Neutrophil (primary cell): ENCODE data around the gene KAT6B.

ENCODE experiments used
- H3K27ac ChIP-seq: fragments of 200-600 bp; sonication (generic); 2 replicates; pipeline ENCODE4 v1.5.1; 2016; ENCODE audit warnings: mild to moderate bottlenecking, moderate library complexity
- H3K27me3 ChIP-seq: fragments of 200-600 bp; sonication (generic); 2 replicates; pipeline ENCODE4 v1.6.0; 2016; ENCODE audit warnings: mild to moderate bottlenecking
- H3K36me3 ChIP-seq: fragments of 200-600 bp; sonication (generic); 2 replicates; pipeline ENCODE4 v1.5.1; 2017
- H3K4me1 ChIP-seq, 2 experiments: fragments of 200-600 bp in 1 of 2; sonication (generic) in 1 of 2; 1 replicate in 1 of 2; 2 replicates in 1 of 2; pipeline versions ENCODE4 v1.5.1 to v1.6.1; 2013 to 2016; ENCODE audit warnings: low read depth in 1 of 2, low read length in 1 of 2, mild to moderate bottlenecking in 1 of 2, moderate library complexity in 1 of 2; ENCODE audit not compliant: control insufficient read depth in 1 of 2, insufficient read depth in 1 of 2
- H3K4me3 ChIP-seq, 2 experiments: fragments of 200-600 bp in 1 of 2; sonication (generic) in 1 of 2; 1 replicate in 1 of 2; 2 replicates in 1 of 2; pipeline ENCODE4 v1.5.1; 2013 to 2016; ENCODE audit warnings: low read depth in 1 of 2, low read length in 1 of 2, mild to moderate bottlenecking in 1 of 2, moderate library complexity in 1 of 2
- H3K9me3 ChIP-seq: fragments of 200-600 bp; sonication (generic); 2 replicates; pipeline ENCODE4 v1.5.1; 2016
- CTCF ChIP-seq: fragments of 200-600 bp; sonication (generic); IDR thresholded peaks from 2 replicates; pipeline ENCODE4 v1.5.1; 2016; ENCODE audit warnings: antibody characterized with exemption

KAT6B gene

GRCh38 chr10:74947781-74948401 lies 121.5 kb downstream of the KAT6B start:
- H3K9me3 ChIP-seq = no peaks in the 10 kb centered on the region
- H3K27me3 ChIP-seq = no peaks in the 10 kb centered on the region
- no peak for TF ChIP-seq CTCF
- no peaks in the 10 kb centered on the region for H3K4me1 ChIP-seq
- H3K36me3 ChIP-seq = no peaks in the 10 kb centered on the region
- H3K27ac ChIP-seq = no peak overlapping the region
- no peak overlapping the region for H3K4me3 ChIP-seq

- Histone ChIP-seq H3K36me3 (no peaks in the 10 kb centered on the region), H3K4me3 (no peak overlapping the region), H3K9me3 (no peaks in the 10 kb centered on the region), H3K27ac (no peak overlapping the region), H3K4me1 (no peaks in the 10 kb centered on the region), H3K27me3 (no peaks in the 10 kb centered on the region)
- no peak for TF ChIP-seq CTCF
These were observed 122.8 kb downstream of the KAT6B start for GRCh38 chr10:74949034-74949832.

DNA sequence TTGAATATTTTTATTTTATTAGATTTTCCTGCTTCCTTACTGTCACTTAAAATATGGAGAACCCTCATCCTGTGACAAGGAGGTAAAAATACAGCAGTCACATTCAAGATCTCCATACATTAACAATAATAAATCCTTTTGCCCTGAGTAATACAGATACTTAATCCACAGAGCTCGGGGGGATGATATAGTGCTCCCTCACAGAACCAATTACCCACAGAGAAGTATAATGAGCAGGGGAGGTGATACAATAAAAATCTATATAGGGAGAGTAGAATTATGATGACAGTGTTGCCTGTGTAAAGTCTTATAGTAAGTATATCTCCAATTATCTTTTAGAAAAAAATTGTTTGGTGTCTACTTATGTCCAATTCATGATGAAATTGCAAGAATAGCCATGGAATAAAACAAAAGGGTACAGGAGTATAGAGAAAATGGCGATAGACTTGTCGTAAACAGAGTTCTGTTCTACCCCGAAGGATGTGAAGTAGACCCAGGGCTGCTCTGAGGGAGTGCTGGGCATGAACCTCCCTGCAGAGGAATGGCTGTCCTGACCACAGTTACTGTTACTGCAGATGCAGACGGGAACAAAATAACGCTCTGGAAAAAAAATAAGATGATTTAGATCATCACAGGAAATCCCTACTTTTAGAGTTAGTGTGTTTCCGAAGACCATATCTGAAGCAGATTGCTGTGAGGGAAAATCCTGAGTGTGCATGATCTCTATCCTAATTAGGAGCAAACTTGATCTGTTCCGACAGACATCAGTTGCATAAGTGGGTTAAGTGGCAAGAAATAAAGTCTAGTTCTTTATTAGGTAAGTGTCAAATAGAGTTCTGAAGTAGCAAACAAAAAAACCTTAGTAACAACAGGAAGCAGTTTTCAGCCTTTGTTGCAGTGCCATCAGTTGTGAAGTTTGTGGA lies 123.7 kb downstream of the KAT6B start:
- Histone ChIP-seq H3K4me1 (no peaks in the 10 kb centered on the region), H3K27me3 (no peaks in the 10 kb centered on the region), H3K27ac (no peak overlapping the region), H3K4me3 (no peak overlapping the region), H3K9me3 (no peaks in the 10 kb centered on the region), H3K36me3 (no peaks in the 10 kb centered on the region)
- no peak for TF ChIP-seq CTCF

GRCh38 chr10:74953214-74953613 lies 126.8 kb downstream of the KAT6B start:
- Histone ChIP-seq H3K27me3 (no peaks in the 10 kb centered on the region), H3K9me3 (no peaks in the 10 kb centered on the region), H3K4me1 (peaks cover 4 to 7% of the 10 kb centered on the region in 2 experiments), H3K4me3 (no peak overlapping the region), H3K36me3 (no peaks in the 10 kb centered on the region), H3K27ac (no peak overlapping the region)
- no peak for TF ChIP-seq CTCF

GRCh38 chr10:74955796-74956195 lies 129.4 kb downstream of the KAT6B start:
- H3K27me3 ChIP-seq = no peaks in the 10 kb centered on the region
- H3K4me3 ChIP-seq = no peak overlapping the region
- no peaks in the 10 kb centered on the region for H3K9me3 ChIP-seq
- H3K27ac ChIP-seq = no peak overlapping the region
- no peaks in the 10 kb centered on the region for H3K36me3 ChIP-seq
- H3K4me1 ChIP-seq = peaks cover 4 to 7% of the 10 kb centered on the region in 2 experiments
- no peak for TF ChIP-seq CTCF
